Bone marrow (tissue), 2 donors: Measurements from ENCODE around the gene MAST3.
A peak's percentile ranks its signal among the peaks of the same experiment; 100 is the strongest.

Source experiments
- DNase-seq, 2 donors: peaks; one replicate each; lab custom pipeline; 2025; lab: John Stamatoyannopoulos, UW

MAST3 gene

GRCh38 chr19:18112989-18113478, 15.5 kb downstream of the MAST3 start:
- DNase-seq = peak; percentile 61 to 65

GRCh38 chr19:18113827-18114226, 16.2 kb downstream of the MAST3 start:
- no peak for DNase-seq

- no peak for DNase-seq
These were observed 16.9 kb downstream of the MAST3 start for GRCh38 chr19:18114483-18114882.

GRCh38 chr19:18117364-18117691, 19.8 kb downstream of the MAST3 start:
- DNase-seq = no peak

- peak; percentile 66 to 88 for DNase-seq
These were observed 20.3 kb downstream of the MAST3 start for GRCh38 chr19:18117692-18118378.

GRCh38 chr19:18118420-18119012, 20.9 kb downstream of the MAST3 start:
- DNase-seq = no peak

- DNase-seq = no peak
These were observed 21.6 kb downstream of the MAST3 start for GRCh38 chr19:18119013-18119716.

- no peak for DNase-seq
These were observed 22.1 kb downstream of the MAST3 start for GRCh38 chr19:18119717-18120105.

- no peak for DNase-seq
These were observed 22.5 kb downstream of the MAST3 start for GRCh38 chr19:18120127-18120526.

GRCh38 chr19:18121166-18121565, 23.6 kb downstream of the MAST3 start:
- DNase-seq = no peak

- no peak for DNase-seq
These were observed 24.8 kb downstream of the MAST3 start for GRCh38 chr19:18122424-18122823.

GRCh38 chr19:18122860-18123795, 25.6 kb downstream of the MAST3 start:
- no peak for DNase-seq

- no peak for DNase-seq
These were observed 26.2 kb downstream of the MAST3 start for GRCh38 chr19:18123819-18124218.

GRCh38 chr19:18126097-18126496, 28.5 kb downstream of the MAST3 start:
- DNase-seq = no peak

GRCh38 chr19:18128044-18128443, 30.5 kb downstream of the MAST3 start:
- peak in 1 of 2 donors; percentile 17 for DNase-seq

GRCh38 chr19:18128805-18129204, 31.2 kb downstream of the MAST3 start:
- DNase-seq = no peak

GRCh38 chr19:18130523-18131242, 33.1 kb downstream of the MAST3 start:
- DNase-seq = no peak

- DNase-seq = no peak
These were observed 34.4 kb downstream of the MAST3 start for GRCh38 chr19:18131841-18132596.

- DNase-seq = no peak
These were observed 38.4 kb downstream of the MAST3 start for GRCh38 chr19:18135712-18136584.

- no peak for DNase-seq
These were observed 39.7 kb downstream of the MAST3 start for GRCh38 chr19:18137242-18137641.
